ENCODE measurements around the gene RMRP. TPM values are rescaled to one million over a fixed set of nuclear protein-coding genes. Genes with fewer than 3 reads are reported as not detected.

The RMRP gene
- polyA plus RNA-seq, 3 donors = not detected

GRCh38 chr9:35667939-35668338 lies 10.1 kb upstream of the RMRP start:
- DNase-seq (ENCODE audit: low read depth in 3 of 3, low spot score in 2 of 3) = no peak

GRCh38 chr9:35666549-35666948 lies 8.7 kb upstream of the RMRP start:
- no peak for DNase-seq (ENCODE audit: low read depth in 3 of 3, low spot score in 2 of 3)

GRCh38 chr9:35666045-35666444 lies 8.2 kb upstream of the RMRP start:
- no peak for DNase-seq (ENCODE audit: low read depth in 3 of 3, low spot score in 2 of 3)

- DNase-seq (ENCODE audit: low read depth in 3 of 3, low spot score in 2 of 3) = no peak
These were observed 7.6 kb upstream of the RMRP start for GRCh38 chr9:35665471-35665818.

GRCh38 chr9:35664531-35665470 lies 7.0 kb upstream of the RMRP start, which contains the start of gene ARHGEF39:
TSS of gene ARHGEF39 (minus strand) at chr9:35665195. CDS start at chr9:35665169, 26 bp downstream.
- peak in 2 of 3 donors; percentile 68 to 71 for DNase-seq (ENCODE audit: low read depth in 3 of 3, low spot score in 2 of 3)

GRCh38 chr9:35662437-35662836 lies 4.6 kb upstream of the RMRP start:
- no peak for DNase-seq (ENCODE audit: low read depth in 3 of 3, low spot score in 2 of 3)

GRCh38 chr9:35661756-35662350 lies 4.0 kb upstream of the RMRP start:
- DNase-seq (ENCODE audit: low read depth in 3 of 3, low spot score in 2 of 3) = no peak

- DNase-seq (ENCODE audit: low read depth in 3 of 3, low spot score in 2 of 3) = no peak
These were observed 3.2 kb upstream of the RMRP start for GRCh38 chr9:35660966-35661415.

- no peak for DNase-seq (ENCODE audit: low read depth in 3 of 3, low spot score in 2 of 3)
These were observed 1.5 kb upstream of the RMRP start for GRCh38 chr9:35659340-35659739.

GRCh38 chr9:35658968-35659220 lies 1.1 kb upstream of the RMRP start:
- no peak for DNase-seq (ENCODE audit: low read depth in 3 of 3, low spot score in 2 of 3)

- DNase-seq (ENCODE audit: low read depth in 3 of 3, low spot score in 2 of 3) = peak in 2 of 3 donors; percentile 77 to 78
These were observed 533 bp upstream of the RMRP start, which contains the start of gene CCDC107 for GRCh38 chr9:35658137-35658967. TSS of gene CCDC107 (plus strand) at chr9:35658292. CDS start at chr9:35658380, 88 bp downstream.

GRCh38 chr9:35656831-35657545 lies 831 bp downstream of the RMRP start:
- peak in 1 of 3 donors; percentile 63 for DNase-seq (ENCODE audit: low read depth in 3 of 3, low spot score in 2 of 3)

- no peak for DNase-seq (ENCODE audit: low read depth in 3 of 3, low spot score in 2 of 3)
These were observed 1.5 kb downstream of the RMRP start for GRCh38 chr9:35656348-35656747.

- no peak for DNase-seq (ENCODE audit: low read depth in 3 of 3, low spot score in 2 of 3)
These were observed 4.2 kb downstream of the RMRP start for GRCh38 chr9:35653611-35654010.

- DNase-seq (ENCODE audit: low read depth in 3 of 3, low spot score in 2 of 3) = no peak
These were observed 5.0 kb downstream of the RMRP start for GRCh38 chr9:35652829-35653209.

- no peak for DNase-seq (ENCODE audit: low read depth in 3 of 3, low spot score in 2 of 3)
These were observed 5.6 kb downstream of the RMRP start for GRCh38 chr9:35651956-35652828.

- no peak for DNase-seq (ENCODE audit: low read depth in 3 of 3, low spot score in 2 of 3)
These were observed 7.3 kb downstream of the RMRP start, which contains the start of gene SIT1 for GRCh38 chr9:35650341-35651158. TSS of gene SIT1 (minus strand) at chr9:35650931. CDS start at chr9:35650853, 78 bp downstream.

- no peak for DNase-seq (ENCODE audit: low read depth in 3 of 3, low spot score in 2 of 3)
These were observed 8.1 kb downstream of the RMRP start for GRCh38 chr9:35649431-35650340.

All from right renal cortex interstitium (tissue), 3 donors.